GM21390 (cell line): ENCODE measurements around the gene DNM3.
"Not testable (repeated sequence)": the region's sequence is repeated elsewhere in the genome, so short reads cannot be mapped to it uniquely, and the experiment has no call there.

Experiments used
- ATAC-seq: cut with Tn5 transposase; IDR thresholded peaks from one replicate; pipeline ENCODE4 v1.9.1; 2021; ENCODE audit not compliant: unreplicated experiment

DNM3 gene

GRCh38 chr1:172269084-172269483, 427.8 kb downstream of the DNM3 start:
- ATAC-seq: no peak

- ATAC-seq: no peak
These were observed 428.3 kb downstream of the DNM3 start for GRCh38 chr1:172269644-172270043.

GRCh38 chr1:172270605-172271004, 429.3 kb downstream of the DNM3 start:
- ATAC-seq: no peak

- no peak for ATAC-seq
These were observed 430.8 kb downstream of the DNM3 start for GRCh38 chr1:172272087-172272486.

GRCh38 chr1:172273647-172274396, 432.5 kb downstream of the DNM3 start:
- ATAC-seq: no peak

GRCh38 chr1:172275478-172275877, 434.2 kb downstream of the DNM3 start:
- no peak for ATAC-seq

GRCh38 chr1:172276120-172276818, 435.0 kb downstream of the DNM3 start:
- no peak for ATAC-seq

GRCh38 chr1:172277275-172277674, 436.0 kb downstream of the DNM3 start:
- no peak for ATAC-seq

- no peak for ATAC-seq
These were observed 436.7 kb downstream of the DNM3 start for GRCh38 chr1:172277989-172278388.

GRCh38 chr1:172278478-172278877, 437.2 kb downstream of the DNM3 start:
- ATAC-seq: no peak

GRCh38 chr1:172279939-172280636, 438.8 kb downstream of the DNM3 start:
- ATAC-seq: no peak

- no peak for ATAC-seq
These were observed 442.5 kb downstream of the DNM3 start for GRCh38 chr1:172283766-172284165.

- ATAC-seq: no peak
These were observed 445.4 kb downstream of the DNM3 start for GRCh38 chr1:172286629-172287076.

- ATAC-seq: no peak
These were observed 445.9 kb downstream of the DNM3 start for GRCh38 chr1:172287208-172287607.

- ATAC-seq: no peak
These were observed 447.3 kb downstream of the DNM3 start for GRCh38 chr1:172288581-172288980.

- ATAC-seq: no peak
These were observed 448.1 kb downstream of the DNM3 start for GRCh38 chr1:172289448-172289847.

- ATAC-seq: no peak
These were observed 451.5 kb downstream of the DNM3 start for GRCh38 chr1:172292840-172293239.

- no peak for ATAC-seq
These were observed 452.1 kb downstream of the DNM3 start for GRCh38 chr1:172293429-172293828.

- no peak for ATAC-seq
These were observed 456.8 kb downstream of the DNM3 start for GRCh38 chr1:172298141-172298540.

- ATAC-seq: no peak
These were observed 457.6 kb downstream of the DNM3 start for GRCh38 chr1:172298911-172299310.

GRCh38 chr1:172299515-172299914, 458.2 kb downstream of the DNM3 start:
- no peak for ATAC-seq

GRCh38 chr1:172307508-172307907, 466.2 kb downstream of the DNM3 start:
- not testable (repeated sequence) for ATAC-seq
